SHP77 treated with DMSO at 0.1 percent for 48 hours (cell line): ENCODE measurements around the gene BRSK1.

Experiments used
- DNase-seq: peaks from one replicate; lab custom pipeline; 2025; lab: John Stamatoyannopoulos, UW

Gene BRSK1

GRCh38 chr19:55353356-55353802 lies 69.6 kb downstream of the BRSK1 start:
- DNase-seq = no peak

- DNase-seq = no peak
Observed at GRCh38 chr19:55353803-55354697, 70.3 kb downstream of the BRSK1 start.

- no peak for DNase-seq
Observed at GRCh38 chr19:55354698-55355212, 71.0 kb downstream of the BRSK1 start, which contains the start of gene COX6B2. Gene COX6B2 (minus strand): TSS chr19:55354719. CDS start chr19:55354521, 198 bp downstream.

- DNase-seq = no peak
Observed at GRCh38 chr19:55355213-55355821, 71.5 kb downstream of the BRSK1 start.

- no peak for DNase-seq
Observed at GRCh38 chr19:55358493-55358892, 74.7 kb downstream of the BRSK1 start.

GRCh38 chr19:55358943-55359908 lies 75.4 kb downstream of the BRSK1 start:
- peak; percentile 12 for DNase-seq

- DNase-seq = no peak
Observed at GRCh38 chr19:55360902-55361301, 77.1 kb downstream of the BRSK1 start.
